Measurements from ENCODE around the gene C8G. TPM values are rescaled to one million over a fixed set of nuclear protein-coding genes. Genes with fewer than 3 reads are reported as not detected.

Gene C8G
- total and polyA plus RNA-seq, 2 of the 4 experiments (the other 2 are of a cell fraction), result 0.80 TPM; not detected in 1

- ChIA-PET CTCF (interaction anchor here (0.6 to 0.9 kb wide), 2 partner anchors 11 to 42 kb away, joined by 3 to 6 read pairs; partner anchors contain the start of gene FBXW5), POLR2A (ENCODE audit: unreplicated experiment) (no interaction called here)
- H2AK5ac ChIP-seq (ENCODE audit: low read depth, low read length), result peak overlapping the region; percentile 10
- WGBS, 2 experiments (ENCODE audit: extremely low coverage in 2 of 2, insufficient read length in 1 of 2), result 71% methylated on average over 5 of the region's 15 CpGs; no CpG with 5 or more reads in 1 of the 2 experiments
- H3K27me3 ChIP-seq (ENCODE audit: control insufficient read depth, insufficient read depth, low read length), result no peaks in the 10 kb centered on the region
- H2BK5ac ChIP-seq (ENCODE audit: low read depth, low read length, poor library complexity, severe bottlenecking), result peak overlapping the region; percentile 84
- H3K18ac ChIP-seq (ENCODE audit: low read depth, low read length), result peak overlapping the region; percentile 40; the same call in 1 of the 2 replicates
- no peaks in the 10 kb centered on the region; the same call in none of the 2 replicates for H4K20me1 ChIP-seq (ENCODE audit: insufficient read depth, low read length)
- H3K4me1 ChIP-seq (ENCODE audit: control insufficient read depth, insufficient read depth, low read length), result peaks cover 15% of the 10 kb centered on the region
- H3K9ac ChIP-seq (ENCODE audit: low read depth, low read length), result no peak overlapping the region
- peaks cover 19% of the 10 kb centered on the region for H3K36me3 ChIP-seq (ENCODE audit: control insufficient read depth, insufficient read depth, low read length)
- H2BK20ac ChIP-seq (ENCODE audit: low read depth, low read length), result peak overlapping the region; percentile 14; the same call in 1 of the 2 replicates
- no peak overlapping the region for H3K23ac ChIP-seq (ENCODE audit: low read depth, low read length)
- peak overlapping the region; percentile 93 for H2AK9ac ChIP-seq (replicated peaks; ENCODE audit: low read depth, low read length, poor library complexity)
- no peak overlapping the region for H3K4me3 ChIP-seq (ENCODE audit: insufficient read depth, low read depth, low read length)
- H4K5ac ChIP-seq (ENCODE audit: low read depth, low read length), result peak overlapping the region; percentile 22; the same call in 1 of the 2 replicates
- no peaks in the 10 kb centered on the region for H3K9me3 ChIP-seq (ENCODE audit: control insufficient read depth, insufficient read depth, low read length)
- no peak overlapping the region for H3K27ac ChIP-seq (ENCODE audit: insufficient read depth, low read length)
- H3K56ac ChIP-seq (ENCODE audit: extremely low read depth, insufficient read depth, low read length), result no peak overlapping the region
- peak overlapping the region in 1 of 2 experiments; percentile 69; a peak in 1 of 4 replicates for H4K8ac ChIP-seq (ENCODE audit: low read depth in 2 of 2, low read length in 2 of 2)
- H3K9me1 ChIP-seq (ENCODE audit: insufficient read depth, low read length), result 0 out of 2 replicates have a peak, but pooled peaks cover 10% of the 10 kb centered on the region
- H2BK120ac ChIP-seq (ENCODE audit: low read depth, low read length), result peak overlapping the region; percentile 14; the same call in 1 of the 2 replicates
- peak; percentile 66 for ATAC-seq (ENCODE audit: low read depth)
- peaks cover 5 to 53% of the 10 kb centered on the region in 2 experiments for H3K79me1 ChIP-seq (ENCODE audit: low read depth in 1 of 2, low read length in 2 of 2)
- no peak overlapping the region for H2BK15ac ChIP-seq (ENCODE audit: low read depth, low read length)
- DNase-seq, result peak; percentile 86
- dilution Hi-C loops (cut with HindIII; ENCODE audit: low sequenced_read_pairs, unreplicated experiment) (no loop called here), in situ Hi-C loops (cut with MboI; ENCODE audit: low sequenced_read_pairs) (no loop called here), intact Hi-C loops (cut with micrococcal nuclease) (no loop called here)
- peak overlapping the region; percentile 73 for H3K4ac ChIP-seq (ENCODE audit: low read depth, low read length)
- H3K4me2 ChIP-seq (ENCODE audit: low read depth, low read length), result peak overlapping the region; percentile 25; the same call in 1 of the 2 replicates
- no peak overlapping the region; the same call in 1 of the 2 replicates for H4K91ac ChIP-seq (ENCODE audit: insufficient read depth, low read depth, low read length)
- peak overlapping the region; percentile 17; the same call in 1 of the 2 replicates for H3K14ac ChIP-seq (replicated peaks; ENCODE audit: low read depth, low read length)
- TF ChIP-seq CTCF (conservative IDR thresholded peaks at IDR 0.05; ENCODE audit: low read depth, low read length) (no peak), USF2 (IDR thresholded peaks at IDR 0.05; ENCODE audit: low read depth, low read length) (peak; percentile 82), MAZ (IDR thresholded peaks at IDR 0.05; ENCODE audit: borderline replicate concordance, low read depth, low read length) (peak; percentile 24; the same call in 1 of the 2 replicates)
- BruUV-seq (replicated peaks), result no TSS peak
- H2AFZ ChIP-seq (replicated peaks; ENCODE audit: low read length, poor library complexity), result peak overlapping the region; percentile 74
Observed at GRCh38 chr9:136902259-136902821, 42.7 kb upstream of the C8G start.

Measured in IMR-90 (cell line).